Dendritic cell treated with granulocyte-macrophage colony-stimulating factor and Interleukin-4, amounts not matched to agents 40 ng/mL and 50 ng/mL, for 4 days (primary cell): ENCODE results near the gene DCTD.

Experiments
- H3K27ac Mint-ChIP-seq: one replicate; pipeline ENCODE4 v1.8.0; 2022; ENCODE audit warnings: mild to moderate bottlenecking, mixed read lengths
- H3K27me3 Mint-ChIP-seq: one replicate; pipeline ENCODE4 v1.8.0; 2022; ENCODE audit warnings: mild to moderate bottlenecking, mixed read lengths
- H3K36me3 Mint-ChIP-seq: one replicate; pipeline ENCODE4 v1.8.0; 2022; ENCODE audit warnings: low read depth, mixed read lengths
- H3K4me1 Mint-ChIP-seq: one replicate; pipeline ENCODE4 v1.8.0; 2022; ENCODE audit warnings: low read depth, mixed read lengths
- H3K4me3 Mint-ChIP-seq: one replicate; pipeline ENCODE4 v1.8.0; 2022; ENCODE audit warnings: mild to moderate bottlenecking, moderate library complexity, mixed read lengths
- H3K9me3 Mint-ChIP-seq: one replicate; pipeline ENCODE4 v1.8.0; 2022; ENCODE audit warnings: mixed read lengths
- intact Hi-C: fragments of 100-400 bp; cut with micrococcal nuclease; formaldehyde crosslinking; loops from one replicate; pipeline ENCODE4 v1.15.0; 2022

Gene DCTD

DNA sequence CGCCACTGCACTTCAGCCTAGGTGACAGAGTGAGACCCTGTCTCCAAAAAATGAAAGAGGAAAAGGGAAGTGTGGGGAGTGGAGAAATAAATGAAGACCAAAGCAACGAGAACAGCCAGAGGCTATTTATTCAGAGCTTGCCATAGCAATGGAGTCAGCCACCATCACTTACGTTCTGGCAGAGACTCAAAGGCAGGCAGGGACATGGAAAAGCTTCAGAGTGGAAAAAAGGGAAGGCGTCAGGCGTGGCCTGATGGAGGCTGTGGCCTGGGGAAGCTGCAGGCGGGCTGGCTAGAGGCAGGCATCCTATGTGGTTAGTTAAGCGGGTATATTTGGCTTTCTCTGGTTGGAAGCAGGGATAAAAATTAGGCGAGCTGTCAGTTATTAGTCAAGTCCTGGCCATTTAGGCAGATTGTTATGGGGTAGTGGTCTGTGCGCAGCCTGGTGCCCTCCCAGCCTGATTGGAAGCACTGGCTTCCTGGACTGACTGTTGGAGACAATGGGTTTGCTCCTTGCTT, 73.3 kb downstream of the DCTD start:
- Mint-ChIP-seq H3K4me1 (no peaks in the 10 kb centered on the region), H3K4me3 (no peak overlapping the region), H3K27ac (no peak overlapping the region), H3K36me3 (no peaks in the 10 kb centered on the region), H3K9me3 (no peaks in the 10 kb centered on the region), H3K27me3 (peaks cover 2% of the 10 kb centered on the region)
- intact Hi-C loops, result no loop called here

DNA sequence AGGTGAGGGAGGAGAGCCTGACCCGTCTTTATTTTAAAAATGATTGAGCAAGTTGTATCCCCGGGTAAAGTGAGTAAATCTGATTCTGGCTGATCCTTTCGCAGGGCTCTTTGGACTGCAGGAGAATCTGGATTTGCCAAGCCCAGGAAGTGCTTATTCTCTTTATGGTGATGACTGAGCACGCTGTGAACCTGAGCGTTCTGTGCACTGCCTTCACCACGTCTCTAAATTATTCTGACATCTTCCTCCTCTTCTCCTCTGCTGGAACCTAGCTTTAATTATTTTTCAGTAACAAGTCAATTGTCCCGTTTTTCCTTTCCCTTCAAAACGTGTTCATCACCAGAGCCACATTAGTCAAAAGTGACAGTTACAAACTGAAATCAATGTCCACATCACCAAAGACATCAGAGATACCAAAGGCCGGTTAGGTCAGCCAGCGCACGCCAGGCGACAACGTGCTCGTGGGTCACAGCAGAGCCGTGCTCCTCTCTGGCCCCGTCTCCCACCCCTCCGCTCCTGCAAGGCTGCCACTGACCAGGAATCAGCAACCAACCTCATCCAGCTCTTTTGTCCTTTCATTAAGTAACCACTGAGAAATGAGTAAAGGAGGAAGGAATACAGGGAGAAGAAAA, 74.3 kb downstream of the DCTD start:
- H3K27ac Mint-ChIP-seq, result no peak overlapping the region

DNA sequence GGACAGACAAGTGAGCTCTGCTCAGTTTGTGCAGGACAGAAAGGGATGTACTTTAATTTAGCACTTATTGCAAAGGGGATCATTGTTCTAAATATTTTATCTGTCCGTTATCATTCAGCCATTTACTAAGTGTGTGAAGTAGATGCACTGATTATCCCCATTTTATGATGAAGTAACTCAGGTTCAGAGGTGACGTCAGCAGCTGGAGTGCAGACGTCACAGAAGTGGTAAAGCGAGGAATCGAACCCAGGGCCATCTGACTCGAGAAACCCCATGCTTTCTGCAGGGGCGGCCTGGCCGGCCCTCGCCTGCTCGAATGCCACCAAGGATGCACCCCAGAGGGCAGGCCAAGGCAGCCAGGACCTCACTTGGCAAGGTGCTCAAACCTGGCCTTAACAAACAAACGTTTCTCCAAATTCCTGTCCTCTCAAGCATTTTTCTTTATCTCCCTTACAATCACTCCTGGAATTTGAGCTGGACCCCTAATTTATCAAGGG, 75.0 kb downstream of the DCTD start:
- intact Hi-C loops, result no loop called here
- Mint-ChIP-seq H3K27ac (no peak overlapping the region), H3K36me3 (no peaks in the 10 kb centered on the region), H3K4me1 (no peaks in the 10 kb centered on the region), H3K27me3 (peaks cover 2% of the 10 kb centered on the region), H3K9me3 (no peaks in the 10 kb centered on the region), H3K4me3 (no peak overlapping the region)

More for the DNA sequence above, 74.3 kb downstream of the DCTD start:
- intact Hi-C loops, result no loop called here
- Mint-ChIP-seq H3K4me1 (no peaks in the 10 kb centered on the region), H3K36me3 (no peaks in the 10 kb centered on the region), H3K27me3 (peaks cover 2% of the 10 kb centered on the region), H3K9me3 (no peaks in the 10 kb centered on the region), H3K4me3 (no peak overlapping the region)

DNA sequence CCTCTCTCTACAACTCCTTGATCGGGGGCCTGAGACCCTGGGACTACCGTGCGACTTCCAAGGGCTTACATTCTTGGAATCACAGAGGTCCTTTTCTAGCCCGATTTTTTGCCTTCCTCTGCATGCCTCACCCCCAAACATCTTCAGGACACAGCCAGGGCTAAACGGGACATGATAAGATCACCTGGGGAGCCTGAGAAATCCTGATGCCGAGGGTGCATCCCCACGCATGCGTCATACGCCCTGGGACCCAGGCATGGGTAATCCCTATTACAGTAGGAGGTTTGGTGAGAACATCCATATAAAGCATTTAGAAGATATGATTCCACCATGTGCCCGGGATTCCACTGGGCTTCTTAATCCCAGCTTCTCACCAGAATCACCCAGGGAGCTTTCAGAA, 77.1 kb downstream of the DCTD start:
- no peaks in the 10 kb centered on the region for H3K36me3 Mint-ChIP-seq
- H3K27ac Mint-ChIP-seq, result no peak overlapping the region
- no peaks in the 10 kb centered on the region for H3K9me3 Mint-ChIP-seq
- intact Hi-C loops, result no loop called here
- H3K27me3 Mint-ChIP-seq, result no peaks in the 10 kb centered on the region
- H3K4me1 Mint-ChIP-seq, result no peaks in the 10 kb centered on the region
- H3K4me3 Mint-ChIP-seq, result no peak overlapping the region
